ENCODE data around the gene ARFGAP3.

ARFGAP3 gene

DNA sequence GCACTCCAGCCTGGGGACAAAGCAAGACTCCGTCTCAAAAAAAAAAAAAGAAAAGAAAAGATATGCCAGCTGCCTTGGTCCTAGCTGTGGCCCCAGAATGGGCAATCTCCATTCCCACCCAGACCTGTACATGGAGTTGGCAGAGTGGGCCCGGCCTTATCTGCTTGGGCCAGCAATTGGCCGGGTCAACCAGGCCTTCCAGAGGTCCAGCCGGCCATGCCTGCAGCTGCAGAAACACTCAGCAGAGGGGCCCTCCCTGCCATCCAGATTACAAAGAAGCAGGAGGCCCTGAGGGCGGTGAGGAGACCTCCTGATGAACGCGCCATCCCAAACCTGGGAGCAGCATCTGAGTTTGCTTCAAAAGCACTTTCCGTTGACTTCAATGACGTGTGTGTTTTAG, 26.9 kb upstream of the ARFGAP3 start:
- DNase-seq, result no peak

DNA sequence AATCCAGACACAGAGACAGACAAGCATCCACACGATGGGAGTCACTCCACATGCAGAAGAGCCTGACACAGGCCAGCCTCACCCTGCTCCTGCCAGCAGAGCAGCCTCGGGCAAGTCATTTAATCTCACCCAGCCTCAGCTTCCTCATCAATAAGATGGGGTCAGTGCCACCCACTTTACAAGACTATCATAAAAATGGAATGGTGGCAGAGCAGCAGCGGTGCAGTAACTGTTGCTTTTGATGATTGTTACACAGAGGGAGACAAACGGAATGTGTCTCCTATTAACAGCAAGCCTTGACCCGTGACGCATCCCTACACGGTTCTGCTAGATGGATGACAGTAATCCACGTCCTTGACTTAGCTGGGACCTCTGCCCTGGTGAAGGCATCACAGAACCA, 26.0 kb upstream of the ARFGAP3 start:
- no peak for DNase-seq

DNA sequence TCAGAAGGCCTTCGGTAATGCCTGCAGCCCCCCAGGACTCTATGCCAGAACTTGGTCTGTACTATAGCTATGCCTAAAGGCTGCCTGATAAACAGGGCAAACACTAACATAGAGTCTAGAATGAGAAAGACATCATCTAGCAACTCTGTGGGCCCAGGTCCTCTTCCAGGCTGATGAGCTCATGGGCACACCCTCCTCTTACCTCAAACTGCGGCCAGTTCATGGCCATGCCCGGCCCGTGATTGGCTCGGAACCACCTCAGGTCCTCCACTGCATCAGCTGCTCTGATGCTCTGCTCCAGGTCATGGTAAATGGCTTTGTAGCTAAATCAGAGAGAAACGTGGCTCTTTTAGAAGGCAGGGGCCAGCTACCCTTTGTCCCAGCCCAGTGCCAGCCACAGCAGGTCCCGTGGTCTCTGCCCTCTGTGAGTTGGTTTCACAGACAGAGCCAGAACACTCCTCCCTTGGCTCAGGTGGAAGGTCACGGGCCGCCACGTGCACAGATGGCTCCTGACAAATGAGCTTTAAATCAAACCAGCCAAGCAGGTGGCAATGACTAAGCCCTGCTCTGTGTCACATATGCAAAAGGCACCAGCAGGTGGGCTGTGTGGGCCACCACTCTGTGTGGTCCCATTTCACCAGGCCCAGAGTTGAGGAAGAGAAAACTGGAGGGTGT, 25.0 kb upstream of the ARFGAP3 start:
- DNase-seq, result no peak

DNA sequence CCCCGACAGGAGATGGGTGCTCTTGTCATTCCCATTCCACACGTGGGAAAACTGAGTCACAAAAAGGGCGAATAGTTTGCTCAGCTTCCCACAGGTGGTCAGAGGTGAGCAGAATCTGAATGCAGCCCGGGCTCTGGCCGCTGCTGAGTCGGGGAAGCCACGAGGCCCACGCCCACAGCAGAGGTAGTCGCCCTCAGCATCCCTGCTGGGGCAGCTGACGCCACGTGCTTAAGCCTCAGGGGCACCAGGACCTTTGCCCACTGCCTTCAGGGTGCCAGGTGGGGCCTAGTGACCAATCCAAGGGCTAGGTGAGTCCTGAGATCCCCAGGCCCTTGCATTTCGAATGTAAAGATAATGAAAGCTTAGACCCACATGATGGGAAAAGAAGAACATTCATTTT, 24.2 kb upstream of the ARFGAP3 start:
- no peak for DNase-seq

DNA sequence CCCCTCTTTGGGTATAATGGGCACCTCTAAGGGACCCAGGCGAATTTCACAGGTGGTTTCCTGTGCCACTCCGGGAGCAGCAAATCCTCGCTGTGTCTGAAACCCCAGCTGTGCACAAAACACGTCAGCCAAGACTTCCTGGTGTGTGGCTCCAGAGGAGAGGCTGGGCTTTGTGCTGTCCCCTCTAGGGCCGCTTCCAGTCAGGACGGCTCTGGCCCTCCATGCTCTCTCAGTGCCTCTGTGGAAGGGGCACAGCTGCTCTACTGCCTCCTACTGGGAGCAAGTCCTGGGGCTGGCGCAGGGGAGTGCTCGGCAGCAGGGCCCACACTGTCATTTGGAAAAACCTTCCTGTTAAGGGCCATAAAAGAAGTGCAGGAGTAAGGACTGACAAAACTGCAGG, 23.7 kb upstream of the ARFGAP3 start:
- no peak for DNase-seq

DNA sequence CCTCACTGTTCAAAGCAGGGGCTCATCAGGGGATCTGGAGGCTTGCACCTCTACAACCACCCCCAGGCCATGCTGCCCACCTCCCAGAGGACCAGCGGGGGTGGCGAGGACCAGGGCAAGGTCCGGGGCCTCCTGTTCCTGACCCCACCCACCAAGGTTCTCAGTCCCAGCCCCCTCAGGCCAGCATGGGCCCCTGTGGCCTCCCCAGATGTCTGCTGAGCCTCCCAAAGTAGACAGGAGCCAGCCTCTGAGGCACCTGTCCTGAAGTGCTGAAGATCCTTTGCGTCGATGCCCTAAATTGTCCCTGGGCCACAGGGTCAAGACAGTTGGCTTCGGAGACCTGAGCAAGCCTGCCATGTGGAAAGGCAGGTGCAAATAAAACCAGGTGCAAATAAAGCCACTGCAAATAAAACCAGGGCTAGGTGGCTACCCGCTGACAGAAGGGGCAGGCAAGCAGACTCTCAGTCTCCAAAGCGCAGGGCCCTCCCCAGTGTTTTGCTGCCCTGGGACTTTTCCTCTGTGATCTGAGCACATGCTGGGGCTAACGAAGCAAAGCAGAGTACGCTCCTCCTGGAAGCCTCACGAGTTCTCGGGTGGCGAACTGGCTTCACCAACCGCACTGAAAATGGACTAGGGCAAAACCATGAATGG, 22.4 kb upstream of the ARFGAP3 start:
- no peak for DNase-seq

DNA sequence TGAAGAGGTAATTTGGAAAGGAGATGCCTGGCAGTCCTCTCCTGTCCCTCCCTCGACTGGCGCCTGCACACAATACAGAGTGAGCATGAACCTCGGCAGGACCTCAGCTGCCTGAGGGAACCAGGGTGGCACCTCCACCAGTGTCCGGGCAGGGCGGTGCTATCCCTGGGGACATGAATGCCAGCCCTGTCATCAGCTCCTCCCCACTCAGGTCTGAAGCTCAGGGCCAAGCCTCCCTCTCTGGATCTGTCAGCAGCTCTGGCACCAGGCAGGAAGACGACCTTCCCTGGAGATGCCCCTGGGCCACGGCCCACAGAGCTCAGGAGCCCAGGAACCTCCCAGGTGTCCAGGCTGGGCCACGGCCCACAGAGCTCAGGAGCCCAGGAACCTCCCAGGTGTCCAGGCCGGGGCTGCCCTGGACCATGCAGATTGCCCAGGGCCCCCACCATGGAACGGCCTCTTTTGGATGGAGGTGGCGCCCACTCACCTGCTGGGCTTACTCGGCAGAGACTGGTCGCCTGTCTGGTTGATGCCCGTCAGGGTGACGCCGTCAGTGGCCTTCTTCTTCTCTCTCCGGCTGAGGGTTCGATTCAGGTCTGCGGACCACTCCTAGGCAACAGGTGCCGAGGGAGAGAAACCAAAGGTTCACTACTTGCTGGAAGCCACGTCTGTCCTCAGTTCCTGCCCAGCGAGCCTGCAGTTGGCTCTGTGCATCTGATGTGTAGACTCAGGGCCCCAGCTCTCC, 21.7 kb upstream of the ARFGAP3 start:
- no peak for DNase-seq

DNA sequence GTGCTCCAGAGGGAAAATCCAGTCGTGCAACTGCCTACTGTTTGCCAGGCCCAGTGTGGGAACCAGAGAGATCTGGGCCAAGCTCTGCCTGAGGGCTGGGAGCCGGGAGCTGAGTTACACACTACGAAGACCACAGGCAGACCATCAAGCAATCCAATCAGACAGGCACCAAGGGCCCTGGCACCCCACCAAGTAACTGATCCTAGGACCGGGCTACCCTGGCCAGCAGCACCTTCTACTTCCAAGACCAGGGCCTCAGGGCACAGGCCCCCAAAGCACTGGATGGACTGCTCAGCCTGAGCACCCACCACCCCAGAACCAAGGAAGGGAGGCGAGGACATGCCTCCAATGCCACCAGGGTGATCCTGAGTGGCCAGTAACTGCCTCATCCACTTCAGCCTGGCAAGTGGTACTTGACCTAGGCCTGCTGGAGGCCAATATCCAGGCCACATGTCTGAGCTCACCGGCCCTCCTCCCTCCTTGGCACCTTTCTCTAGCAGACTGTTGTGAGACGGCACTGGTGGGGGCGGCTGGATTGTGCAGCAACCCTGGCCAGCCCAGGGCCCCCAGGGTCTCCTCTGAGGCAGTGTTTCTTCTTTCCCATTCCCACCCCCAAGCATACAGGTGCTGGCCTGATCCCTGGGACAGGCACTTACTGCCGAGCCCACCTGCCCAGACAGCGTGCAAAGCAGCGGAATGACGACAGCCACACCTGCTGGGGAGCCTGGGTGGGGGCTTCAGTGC, 20.7 kb upstream of the ARFGAP3 start:
- no peak for DNase-seq

DNA sequence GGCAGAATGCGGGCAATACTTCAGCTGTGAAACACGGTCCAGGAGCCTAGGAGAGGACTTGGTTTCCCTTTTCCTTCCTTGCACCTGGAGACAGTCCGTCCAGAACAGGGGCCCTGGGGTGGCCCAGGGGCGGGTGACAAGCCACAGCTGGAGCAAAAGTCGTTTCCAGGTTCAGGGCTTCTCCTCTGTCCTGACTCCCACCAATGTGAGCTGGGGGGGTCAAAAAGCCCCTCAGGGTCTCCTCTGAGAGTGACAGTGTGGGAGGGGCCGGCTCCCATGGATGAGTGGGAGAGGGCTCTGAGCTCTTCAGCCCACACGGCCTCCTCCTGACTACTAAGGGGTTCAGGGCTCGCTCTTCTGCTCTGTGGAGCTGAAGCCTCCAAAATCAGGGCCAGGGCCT, 20.1 kb upstream of the ARFGAP3 start:
- no peak for DNase-seq

DNA sequence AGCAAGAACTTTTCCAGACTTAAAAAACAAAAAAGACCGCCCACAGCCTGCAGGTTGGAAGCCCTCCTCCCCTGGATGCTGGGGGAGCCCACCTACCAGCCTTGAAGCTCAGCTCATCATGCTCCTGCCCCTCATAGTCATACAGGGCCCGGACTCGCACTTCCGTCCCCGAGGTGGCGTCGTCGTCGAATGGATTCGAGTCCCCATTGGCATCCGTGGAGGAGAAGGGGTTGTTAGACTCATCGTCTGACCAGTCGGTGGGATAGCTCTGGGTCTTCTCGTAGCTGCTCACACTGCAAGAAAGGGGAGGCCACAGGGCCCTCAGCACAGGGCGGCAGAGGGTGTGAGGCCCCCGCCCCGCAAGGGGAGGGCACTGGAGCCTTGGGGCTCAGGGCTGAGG, 19.0 kb upstream of the ARFGAP3 start:
- no peak for DNase-seq

DNA sequence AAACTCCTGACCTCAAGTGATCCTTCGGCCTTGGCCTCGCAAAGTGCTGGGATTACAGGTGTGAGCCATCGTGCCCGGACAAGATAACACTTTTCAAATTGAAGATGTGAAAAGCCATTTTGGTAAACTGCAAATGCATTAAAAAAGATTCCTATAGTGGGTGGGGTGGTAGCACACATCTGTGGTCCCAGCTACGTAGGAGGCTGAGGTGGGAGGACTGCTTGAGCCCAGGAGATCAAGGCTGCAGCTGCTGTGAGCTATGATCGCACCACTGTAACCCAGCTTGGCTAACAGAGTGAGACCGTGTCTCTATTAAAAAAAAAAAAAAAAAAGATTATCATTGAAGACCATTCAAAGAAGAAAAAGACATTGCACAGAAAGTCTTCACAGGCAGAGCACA, 16.9 kb upstream of the ARFGAP3 start:
- no peak for DNase-seq

DNA sequence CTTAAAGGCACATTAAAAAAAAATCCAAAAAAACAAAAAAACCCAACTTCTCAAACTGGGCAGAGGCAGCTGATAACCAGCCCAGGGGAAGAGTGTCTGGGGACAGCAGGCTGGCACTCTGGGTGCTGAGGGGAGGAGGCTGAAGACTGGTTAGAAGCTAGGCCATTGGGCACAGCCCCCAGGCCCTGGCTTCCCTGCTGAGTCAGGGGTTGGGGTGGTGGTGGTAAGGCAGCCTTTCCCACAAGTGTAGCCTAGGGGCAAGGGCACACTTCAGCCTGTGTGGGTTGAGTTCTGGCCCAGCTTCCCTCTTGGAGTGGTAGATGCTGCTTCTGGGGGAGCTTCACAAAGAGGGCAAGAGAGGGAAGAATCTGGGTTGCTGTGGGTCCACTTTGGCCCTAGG, 16.3 kb upstream of the ARFGAP3 start:
- peak; percentile 14 to 34 (median 25) for DNase-seq

DNA sequence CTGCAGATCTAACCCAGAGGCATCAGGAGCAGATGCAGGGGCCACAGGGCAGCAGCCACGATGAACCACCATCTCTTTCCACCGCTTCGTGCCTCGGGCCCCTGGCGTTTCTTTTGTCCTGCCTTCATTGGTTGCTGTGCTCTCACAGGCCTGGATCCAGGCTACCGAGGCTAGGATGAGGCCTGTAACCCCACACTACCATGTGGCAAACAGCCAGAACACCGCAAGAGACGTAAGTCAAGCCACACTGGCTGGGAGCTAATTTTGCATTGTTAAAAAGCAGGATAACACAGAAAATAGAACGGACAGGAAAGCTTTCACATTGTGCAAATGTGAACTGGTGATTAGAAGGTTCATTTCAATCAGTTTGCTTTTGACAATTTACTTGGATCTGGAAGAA, 15.7 kb upstream of the ARFGAP3 start:
- no peak for DNase-seq

DNA sequence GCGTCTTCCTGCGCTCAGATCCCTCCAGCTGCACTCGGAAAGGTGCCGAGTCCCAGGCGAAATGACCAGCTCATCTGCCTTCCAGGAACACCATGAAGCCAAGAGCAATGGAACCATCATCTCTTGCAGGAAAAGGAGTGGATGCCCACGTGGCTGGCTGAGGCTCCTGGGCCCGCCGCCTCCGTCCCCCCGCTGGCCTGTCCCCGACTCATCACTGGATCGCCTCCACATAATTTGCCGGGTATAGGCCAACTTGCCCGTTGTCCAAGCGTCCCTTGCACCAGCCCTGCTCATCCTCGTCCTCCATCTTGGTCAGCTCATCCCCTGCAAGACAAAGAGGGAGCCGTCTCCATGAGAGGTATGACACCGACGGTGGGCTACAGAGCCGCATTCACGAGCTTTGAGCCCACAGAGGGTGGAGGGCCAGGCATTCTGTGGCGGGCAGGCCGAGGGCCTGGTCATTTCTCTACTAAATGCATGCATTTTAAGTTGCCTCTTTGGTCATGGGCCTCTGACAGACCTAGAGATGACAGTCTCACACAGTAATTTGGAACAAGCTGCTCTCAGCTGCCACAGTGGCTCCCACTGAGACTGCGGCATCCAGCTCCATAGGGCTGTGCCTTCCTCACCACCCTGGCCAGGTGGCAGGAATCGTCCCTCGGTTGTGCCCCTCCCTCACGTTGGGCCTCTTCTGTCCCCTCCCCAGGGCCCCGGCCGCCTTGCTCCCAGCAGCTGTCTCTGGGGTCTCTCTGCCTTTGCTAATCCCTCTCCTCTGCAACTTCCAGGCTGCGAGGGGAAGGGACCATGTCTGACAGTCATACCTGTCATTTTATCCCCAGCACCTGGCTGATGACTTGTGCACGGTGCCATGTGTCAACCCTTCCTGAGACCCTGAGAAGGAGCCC, 14.3 kb upstream of the ARFGAP3 start:
- DNase-seq, result no peak

DNA sequence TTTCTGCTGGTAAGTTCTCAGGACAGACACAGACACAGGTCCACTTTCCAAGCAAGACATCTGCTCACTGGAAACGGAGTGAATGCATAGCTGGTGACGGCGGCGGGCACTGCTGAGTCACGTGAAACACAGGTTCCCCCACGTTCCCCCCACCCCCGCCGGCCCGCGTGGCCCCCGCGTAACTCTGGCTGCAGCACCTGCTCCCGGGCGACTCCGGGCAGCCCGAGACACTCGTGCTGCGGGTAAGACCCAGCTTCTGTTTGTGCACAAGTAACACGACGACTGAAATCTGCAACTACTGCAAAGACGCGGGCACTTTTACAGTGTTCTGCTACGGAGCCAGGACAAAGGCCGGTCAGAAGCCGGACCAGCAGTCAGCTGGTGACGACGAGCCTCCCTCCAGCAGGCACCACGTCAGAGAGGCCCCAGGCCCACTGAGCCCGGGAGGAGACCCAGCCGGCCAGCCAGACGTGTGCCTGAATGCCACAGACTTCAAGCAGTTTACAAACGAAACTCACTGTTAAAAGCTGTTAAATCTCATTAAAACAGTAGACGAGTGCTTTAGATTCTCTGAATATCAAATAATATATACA, 12.9 kb upstream of the ARFGAP3 start:
- DNase-seq, result no peak

DNA sequence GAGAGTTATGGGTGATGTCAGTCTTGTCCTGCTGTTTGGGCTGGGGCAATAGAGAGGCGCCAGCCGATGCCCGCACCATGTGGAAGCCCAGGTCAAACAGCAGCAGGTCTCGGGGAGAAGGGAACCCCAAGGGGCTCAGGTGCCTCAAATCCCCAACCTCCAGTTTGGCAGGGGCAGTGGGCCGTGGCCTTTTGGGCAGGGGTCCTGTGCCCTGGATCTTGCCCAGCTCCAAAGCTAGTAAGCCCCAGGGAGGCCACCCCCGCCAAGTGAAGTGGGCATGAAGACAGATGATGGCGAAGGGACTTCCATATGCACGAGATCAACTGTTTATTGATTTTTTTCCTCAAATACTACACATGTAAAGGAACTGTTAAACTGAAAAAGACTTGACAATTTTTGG, 12.4 kb upstream of the ARFGAP3 start:
- DNase-seq, result no peak

DNA sequence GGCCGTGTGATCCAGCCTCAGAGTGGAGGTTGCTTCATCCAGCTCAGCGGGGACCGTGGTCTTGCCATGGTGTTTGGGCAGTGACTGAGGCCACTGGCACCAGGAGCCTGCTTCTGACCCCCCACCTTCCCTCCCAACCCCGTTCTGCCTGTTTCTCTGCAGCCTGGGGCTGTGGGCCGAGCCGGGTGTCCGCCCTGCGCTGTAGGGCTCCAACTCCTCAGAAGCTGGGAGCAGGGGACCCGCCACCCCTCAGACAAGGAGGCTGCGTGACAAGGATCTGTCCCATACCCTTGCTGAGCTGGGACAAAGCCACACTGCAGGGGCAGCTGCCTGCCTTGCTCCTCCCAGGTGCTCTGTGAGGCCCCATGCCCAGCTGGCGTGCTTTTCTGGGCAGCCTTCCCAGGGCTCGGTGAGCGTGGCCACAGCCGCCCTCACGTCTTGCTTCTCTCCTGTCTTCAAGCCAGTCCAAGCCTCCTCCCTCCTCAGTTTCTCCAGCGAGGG, 11.7 kb upstream of the ARFGAP3 start:
- DNase-seq, result no peak

DNA sequence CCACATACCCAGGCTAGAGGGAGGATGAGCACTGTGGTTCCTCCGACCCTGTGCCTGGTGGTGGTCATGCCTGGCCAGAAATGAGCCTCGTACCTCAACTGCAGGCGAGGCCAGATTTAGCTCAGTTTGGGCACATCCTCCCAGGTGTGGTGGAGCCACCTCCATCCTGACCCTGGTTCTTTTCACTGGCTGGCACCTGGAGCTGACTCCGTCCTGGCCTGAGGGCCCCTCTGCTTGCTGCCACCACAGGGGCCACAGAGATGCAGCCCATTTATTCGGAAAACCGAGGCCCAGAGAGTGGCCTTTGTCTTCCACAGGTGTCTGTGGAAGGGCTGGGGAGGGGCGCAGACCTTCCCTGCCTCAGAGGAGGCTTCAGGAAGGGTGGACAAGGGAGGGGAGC, 9.0 kb upstream of the ARFGAP3 start:
- no peak for DNase-seq

DNA sequence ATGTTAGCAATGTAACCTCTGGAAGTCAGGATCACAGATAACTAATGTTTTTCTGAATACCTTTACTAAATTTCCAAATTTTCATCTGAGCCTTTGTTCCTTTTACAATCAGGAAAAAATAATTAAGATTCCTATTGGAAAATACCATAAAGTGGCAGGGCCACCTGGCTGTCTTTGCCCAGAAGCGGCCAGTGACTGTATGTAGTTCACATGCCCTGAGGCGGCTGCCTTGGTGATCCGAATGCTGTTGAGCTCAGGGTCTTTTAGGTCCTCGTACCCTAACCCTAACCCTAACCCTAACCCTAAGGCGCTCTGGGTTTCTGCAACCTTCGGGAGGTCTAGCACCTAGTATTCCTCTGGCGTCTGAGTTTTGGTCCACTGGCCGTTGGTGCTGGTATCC, 8.5 kb upstream of the ARFGAP3 start:
- DNase-seq, result no peak

DNA sequence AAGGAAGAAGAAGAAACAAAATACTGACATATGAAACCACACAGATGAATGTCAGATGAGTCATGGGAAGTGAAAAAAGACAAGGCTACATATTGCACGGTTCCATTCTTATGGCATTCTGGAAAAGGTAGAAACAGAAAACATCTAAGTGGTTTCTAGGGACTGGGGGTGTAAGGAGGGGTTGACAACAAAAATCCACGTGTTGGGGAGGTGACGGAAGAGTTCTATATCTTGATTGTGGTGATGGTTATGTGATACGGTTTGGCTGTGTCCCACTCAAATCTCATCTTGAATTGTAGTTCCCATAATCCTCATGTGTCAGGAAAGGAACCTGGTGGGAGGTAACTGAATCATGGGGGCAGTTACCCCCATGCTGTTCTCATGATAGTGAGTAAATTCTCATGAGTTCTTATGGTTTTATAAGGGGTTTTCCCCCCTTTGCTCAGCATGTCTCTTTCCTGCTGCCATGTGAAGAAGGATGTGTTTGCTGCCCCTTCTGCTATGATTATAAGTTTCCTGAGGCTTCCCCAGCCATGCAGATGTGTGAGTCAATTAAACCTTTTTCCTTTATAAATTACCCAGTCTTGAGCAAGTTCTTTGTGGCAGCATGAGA, 6.4 kb upstream of the ARFGAP3 start:
- DNase-seq, result peak; percentile 45 to 84 (median 62)

DNA sequence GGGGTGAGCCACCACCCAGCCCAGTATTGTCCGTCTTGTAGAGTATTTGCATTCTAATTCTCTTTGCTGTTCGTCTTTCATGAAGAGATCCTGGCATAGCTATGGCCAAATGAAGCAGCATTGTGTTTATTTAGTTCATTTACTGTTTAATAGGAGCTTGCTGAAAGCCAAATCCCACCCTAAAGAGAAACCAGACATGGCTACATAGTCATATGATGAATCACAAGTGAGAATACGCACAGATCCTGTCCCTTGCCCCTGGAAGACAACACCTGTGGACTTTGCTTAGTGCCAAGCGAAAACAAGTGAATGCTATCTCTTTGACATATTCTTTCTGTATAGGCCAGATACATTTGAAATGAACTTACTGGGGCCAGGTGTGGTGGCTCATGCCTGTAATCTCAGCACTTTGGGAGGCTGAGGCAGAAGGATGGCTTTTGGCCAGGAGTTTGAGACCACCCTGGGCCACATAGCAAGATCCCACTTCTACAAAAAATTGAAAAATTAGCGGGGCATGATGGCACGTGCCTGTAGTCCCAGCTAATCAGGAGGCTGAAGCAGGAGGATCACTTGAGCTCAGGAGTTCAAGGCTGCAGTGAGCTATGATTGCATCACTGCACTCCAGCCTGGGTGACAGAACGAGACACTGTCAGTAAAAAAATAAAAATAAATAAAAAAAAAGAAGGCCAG, 5.1 kb upstream of the ARFGAP3 start:
- no peak for DNase-seq

All from suppressor macrophage (primary cell).